Stimulated activated CD4-positive, alpha-beta T cell treated with anti-CD3 and anti-CD28 coated beads, Interleukin-15, amount 100 ng/mL, for 48 hours (primary cell): ENCODE results near the gene BEND4.

Source experiments
- DNase-seq, 2 donors: peaks; one replicate each; pipeline ENCODE4 v3.0.0-alpha.2; 2020; ENCODE audit warnings: low read depth in 2 of 2

BEND4 gene

DNA sequence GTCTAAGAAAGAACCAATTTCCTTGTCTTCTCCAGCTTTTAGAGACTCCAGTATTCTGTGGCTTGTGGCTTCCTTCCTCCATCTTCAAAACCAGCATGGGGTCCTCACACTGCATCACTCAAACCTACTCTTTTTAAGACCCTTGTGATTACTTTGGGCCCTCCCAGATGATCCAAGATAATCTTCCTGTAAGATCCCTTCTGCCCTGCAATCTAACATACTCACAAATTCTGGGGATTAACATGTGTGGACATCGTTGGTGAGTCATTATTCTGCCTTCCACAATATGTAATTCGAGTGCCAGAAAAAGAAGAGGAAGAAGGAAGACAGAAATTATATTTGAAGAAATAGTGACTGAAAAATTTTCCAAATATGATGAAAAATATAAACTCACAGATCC, 47.9 kb downstream of the BEND4 start:
- DNase-seq, result no peak

DNA sequence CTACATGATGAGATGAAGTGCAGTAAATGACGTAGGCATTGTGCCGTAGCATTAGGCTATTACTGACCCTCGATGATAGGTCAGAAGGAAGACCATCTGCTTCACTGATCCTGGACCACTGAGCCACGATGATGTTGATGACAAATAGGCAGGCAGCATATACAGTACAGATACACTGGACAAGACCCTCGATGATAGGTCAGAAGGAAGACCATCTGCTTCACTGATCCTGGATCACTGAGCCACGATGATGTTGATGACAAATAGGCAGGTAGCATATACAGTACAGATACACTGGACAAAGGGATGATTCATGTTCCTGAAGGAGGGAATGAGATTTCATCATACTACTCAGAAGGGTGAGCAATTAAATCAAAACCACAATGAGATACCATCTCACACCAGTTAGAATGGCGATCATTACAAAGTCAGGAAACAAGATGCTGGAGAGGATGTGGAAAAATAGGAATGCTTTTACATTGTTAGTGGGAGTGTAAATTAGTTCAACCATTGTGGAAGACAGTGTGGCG, 50.9 kb downstream of the BEND4 start:
- no peak for DNase-seq

DNA sequence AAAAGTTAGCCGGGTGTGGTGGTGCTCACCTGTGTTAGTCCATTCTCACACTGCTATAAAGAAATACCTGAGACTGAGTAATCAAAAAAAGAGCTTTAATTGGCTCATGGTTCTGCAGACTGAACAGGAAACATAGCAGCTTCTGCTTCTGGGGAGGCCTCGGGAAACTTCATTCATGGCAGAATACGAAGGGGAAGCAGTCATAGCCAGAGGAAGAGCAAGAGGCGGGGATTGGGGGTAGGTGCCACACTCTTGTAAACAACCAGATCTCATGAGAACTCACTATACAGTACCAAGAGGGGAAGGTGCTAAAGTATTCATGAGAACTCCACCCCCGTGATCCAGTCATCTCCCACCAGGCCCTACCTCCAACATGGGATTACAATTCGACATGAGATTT, 64.1 kb downstream of the BEND4 start:
- DNase-seq, result no peak

DNA sequence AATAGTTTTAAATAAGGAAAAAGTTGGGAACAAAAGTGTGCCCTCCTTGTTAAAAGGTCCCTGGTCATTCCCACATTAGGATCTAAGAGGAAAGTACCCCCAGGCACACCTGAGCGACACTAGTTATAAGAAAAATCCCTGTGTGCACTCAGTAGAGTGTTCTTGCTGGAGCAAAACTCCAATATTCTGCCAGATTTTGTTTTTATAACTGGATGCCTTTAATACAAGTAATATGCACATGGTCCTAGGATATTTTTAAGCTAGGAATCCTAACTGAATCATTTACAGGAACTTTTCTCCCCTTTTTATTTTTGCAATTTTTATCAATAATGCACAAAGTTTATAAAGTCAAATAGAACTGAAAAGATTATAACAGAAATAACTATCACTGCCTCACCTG, 68.6 kb downstream of the BEND4 start:
- DNase-seq, result no peak

DNA sequence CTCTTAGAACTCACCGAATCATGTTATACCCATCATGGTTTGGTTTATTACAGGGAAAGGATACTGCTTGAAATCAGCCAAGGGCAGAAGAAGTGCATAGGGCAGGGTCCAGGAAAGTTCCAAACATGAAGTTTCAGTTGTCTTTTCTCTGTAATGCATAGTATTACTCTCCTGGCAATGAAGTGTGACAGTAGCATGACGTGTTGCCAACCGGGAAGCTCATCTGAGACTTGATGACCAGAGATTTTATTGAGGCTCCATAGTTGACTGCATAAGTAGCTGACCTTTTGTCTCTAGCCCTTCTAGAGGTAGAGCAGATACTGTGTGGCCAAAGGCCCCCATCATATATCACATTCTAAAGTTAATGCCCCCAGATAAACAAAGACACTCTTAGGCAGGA, 72.1 kb downstream of the BEND4 start:
- no peak for DNase-seq

DNA sequence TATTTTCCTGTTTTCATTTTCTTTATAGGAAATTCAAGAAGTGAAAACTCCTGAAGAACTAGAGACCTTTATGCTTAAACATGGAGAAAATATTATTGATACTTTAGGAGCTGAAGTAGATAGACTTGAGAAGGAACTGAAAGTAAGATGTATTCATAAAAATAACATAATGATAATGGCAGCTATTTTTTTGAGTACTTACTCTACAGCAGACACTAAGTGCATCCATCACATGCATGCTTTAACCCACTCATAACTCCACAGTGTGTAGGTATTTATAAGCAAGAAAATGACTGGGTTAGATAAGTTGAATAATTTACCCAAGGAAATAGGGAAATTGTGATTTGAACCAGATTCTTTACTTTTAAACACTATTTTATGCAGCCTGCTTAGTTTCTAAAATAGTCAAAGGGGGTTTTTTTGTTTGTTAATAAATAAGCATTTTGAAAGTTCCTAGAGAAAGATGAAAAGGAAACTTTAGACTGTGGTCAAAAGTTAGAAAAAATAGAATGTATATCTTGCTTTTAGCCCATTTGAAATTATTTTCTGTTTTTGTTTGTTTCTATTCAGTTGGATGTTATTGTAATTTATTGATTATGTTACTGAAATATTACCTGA, 74.2 kb downstream of the BEND4 start:
- DNase-seq, result no peak

DNA sequence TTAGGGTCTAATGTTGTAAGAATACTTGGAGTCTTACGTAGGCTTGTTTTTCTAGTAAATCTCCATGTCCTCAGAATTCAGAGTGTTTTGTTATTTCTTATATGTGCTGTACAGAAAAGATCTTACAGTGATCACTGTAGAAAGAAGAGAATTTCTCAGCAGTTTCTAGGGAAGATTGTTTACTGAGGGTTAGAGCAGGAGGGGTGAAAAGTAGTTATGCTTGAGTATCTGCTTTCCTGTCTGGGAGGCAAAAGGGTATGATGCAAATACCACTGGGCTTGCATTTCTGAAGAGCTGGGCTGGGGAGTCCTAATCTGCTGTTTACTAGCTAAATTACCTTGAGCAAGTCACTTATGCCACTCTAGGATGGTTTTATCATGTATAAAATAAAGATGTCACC, 78.2 kb downstream of the BEND4 start:
- DNase-seq, result no peak

DNA sequence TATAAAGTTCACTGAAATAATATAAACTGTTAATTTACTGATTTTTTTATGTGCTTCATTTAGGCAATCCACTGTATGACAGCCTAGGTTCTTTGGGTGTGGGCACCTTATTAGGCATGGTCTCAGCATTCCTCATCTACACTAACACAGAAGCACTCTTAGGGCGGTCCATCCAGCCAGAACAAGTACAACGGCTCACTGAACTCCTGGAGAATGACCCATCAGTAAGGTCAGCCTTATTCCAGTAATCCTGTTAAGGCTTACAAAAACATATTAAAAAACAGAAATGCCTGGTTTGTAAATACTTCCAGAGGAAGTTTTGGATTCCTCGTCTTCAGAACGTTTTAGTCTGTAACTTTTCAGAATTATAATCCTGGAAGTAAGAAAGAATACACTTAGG, 82.0 kb downstream of the BEND4 start:
- no peak for DNase-seq

DNA sequence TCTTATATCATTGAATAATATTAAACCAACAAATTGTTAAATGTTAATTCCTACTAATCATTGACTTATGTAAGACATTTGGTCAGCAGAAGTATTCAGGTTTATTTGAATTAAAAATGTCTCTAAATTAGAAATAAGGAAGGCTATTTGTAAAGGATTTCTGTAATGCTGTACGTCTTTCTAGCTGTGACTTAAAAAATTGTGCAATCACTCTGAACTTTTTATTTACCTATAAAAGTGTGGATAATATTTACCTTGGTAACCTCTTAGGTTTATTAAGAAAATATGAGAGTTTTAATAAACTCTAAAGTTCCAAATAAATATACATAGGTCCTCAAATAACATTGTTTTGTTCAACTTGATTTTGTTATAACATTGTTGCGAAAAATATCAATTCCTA, 85.2 kb downstream of the BEND4 start:
- no peak for DNase-seq

DNA sequence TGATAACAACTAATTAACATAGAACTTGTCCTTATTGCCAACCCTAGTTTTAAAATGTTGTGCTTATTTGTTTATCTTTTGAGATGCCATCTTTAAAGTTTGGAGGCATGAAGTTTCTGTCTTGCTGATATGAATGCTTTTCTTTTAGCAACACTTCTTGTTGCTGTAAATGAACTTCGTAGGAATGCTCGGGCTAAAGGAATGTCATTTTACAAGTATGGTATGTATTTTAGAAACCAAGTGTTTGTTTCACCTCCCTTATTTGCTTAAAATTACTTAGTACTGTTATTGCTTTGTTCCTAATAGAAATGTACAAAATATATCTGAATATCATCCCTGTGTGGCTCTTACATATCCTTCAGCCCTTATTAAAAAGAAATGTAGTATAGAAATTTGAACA, 86.1 kb downstream of the BEND4 start:
- no peak for DNase-seq
